SK-N-MC (cell line): ENCODE results near the gene LRRC8B.

Experiments
- EZH2 ChIP-seq: fragments of 200-600 bp; sonication (generic); IDR thresholded peaks from one replicate; pipeline ENCODE4 v1.6.1; 2017; ENCODE audit warnings: antibody characterized with exemption
- POLR2AphosphoS5 ChIP-seq: IDR thresholded peaks from 2 replicates; pipeline ENCODE4 v1.6.1; 2012; ENCODE audit warnings: mild to moderate bottlenecking, low read depth, low read length, borderline replicate concordance

DNA sequence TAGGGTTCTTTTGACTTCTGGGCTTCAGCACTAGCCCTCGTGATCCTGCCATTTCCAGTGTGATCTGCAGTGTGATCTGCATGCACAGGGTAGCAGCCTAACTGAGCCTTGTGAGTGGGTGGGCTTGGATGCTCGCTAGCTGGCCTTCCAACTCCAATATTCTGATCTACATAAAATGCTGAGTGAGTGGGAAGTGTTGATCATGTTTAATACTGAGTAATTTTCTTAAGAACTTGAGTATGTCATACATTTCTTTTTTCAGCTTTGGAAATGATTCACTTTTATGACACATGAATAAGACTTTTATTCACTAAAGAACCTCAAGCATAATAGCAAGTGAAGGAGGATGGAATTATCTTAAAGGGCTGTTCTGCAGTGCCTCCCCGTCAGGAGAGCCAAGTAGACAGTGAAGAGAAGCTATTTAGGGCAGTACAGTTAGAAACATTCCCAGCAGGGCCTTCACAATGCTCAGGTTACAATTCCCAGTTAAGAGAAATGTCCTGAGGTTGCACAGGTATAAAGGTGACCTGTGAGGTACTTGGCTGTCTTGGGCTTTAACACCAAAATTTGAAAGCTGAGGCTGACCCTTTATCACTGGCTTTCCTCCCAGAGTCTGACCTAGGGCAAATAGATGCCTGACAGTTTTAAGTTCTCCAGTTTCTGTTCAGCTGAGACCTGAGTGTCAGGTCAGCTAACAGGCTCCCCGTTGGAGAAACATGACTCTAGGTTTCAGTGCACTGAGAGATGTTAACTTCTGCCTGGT lies 79.2 kb downstream of the LRRC8B start:
- no peak for TF ChIP-seq POLR2AphosphoS5
- TF ChIP-seq EZH2 = no peak
